NCI-H774 (cell line): Measurements from ENCODE around the gene OPRD1.
"Not testable (repeated sequence)": the region's sequence is repeated elsewhere in the genome, so short reads cannot be mapped to it uniquely, and the experiment has no call there.

Experiments
- DNase-seq: peaks from one replicate; lab custom pipeline; 2025; lab: John Stamatoyannopoulos, UW

The OPRD1 gene

DNA sequence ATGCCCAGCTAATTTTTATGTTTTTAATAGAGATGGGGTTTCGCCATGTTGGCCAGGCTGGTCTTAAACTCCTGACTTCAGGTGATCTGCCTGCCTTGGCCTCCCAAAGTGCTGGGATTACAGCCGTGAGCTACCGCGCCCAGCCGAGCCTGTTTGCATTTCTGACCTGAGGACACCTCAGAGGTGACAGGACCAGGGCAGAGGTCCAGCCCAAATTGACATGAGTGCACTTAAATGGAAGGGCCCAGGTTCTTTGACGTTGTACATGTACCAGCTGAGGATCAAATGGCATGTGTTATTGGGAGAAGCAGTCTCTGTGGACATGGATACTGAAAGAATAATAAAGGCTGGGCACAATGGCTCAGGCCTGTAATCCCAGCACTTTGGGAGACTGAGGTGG lies 35.2 kb downstream of the OPRD1 start:
- DNase-seq: not testable (repeated sequence)

DNA sequence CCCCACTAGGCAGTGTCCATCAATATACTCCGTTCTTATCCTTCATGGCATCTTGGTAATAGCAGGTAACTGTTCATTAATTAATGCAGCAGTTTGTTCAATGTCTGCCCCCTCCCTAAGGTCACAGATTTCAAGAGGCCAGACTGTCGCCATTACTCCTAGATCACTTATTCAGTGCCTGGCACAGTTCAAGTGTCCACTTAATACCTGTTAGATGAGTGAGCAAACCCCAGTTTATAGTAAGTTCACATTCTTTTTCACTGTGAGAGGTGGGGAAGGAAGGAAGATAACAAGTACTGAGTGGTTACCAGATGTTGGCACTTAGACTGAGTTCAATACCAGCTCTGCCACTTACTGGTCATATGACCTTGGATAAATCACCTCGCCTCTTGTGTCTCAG lies 36.4 kb downstream of the OPRD1 start:
- DNase-seq: no peak

- DNase-seq: no peak
Observed at GRCh38 chr1:28853093-28853742, 41.2 kb downstream of the OPRD1 start.

- not testable (repeated sequence) for DNase-seq
Observed at GRCh38 chr1:28854406-28854805, 42.4 kb downstream of the OPRD1 start.

DNA sequence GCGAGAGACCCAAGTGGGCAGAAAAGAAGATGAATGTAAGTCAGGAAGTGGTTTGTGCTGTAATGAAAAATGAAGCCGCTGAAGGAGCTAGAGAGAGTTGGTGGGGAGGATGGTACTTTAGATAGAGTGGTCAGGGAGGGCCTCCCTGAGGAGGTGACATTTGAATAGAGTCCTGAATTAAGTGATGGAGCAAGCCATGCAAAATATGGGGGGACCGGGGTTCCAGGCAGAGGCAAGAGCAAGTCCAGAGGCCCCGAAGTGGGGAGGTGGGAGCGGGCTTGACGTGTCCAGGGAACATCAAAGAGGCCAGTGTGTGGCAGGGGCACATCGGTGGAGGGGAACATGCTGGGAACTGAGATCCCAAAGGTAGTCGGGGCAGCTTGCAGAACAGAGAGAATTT lies 43.1 kb downstream of the OPRD1 start:
- DNase-seq: no peak

DNA sequence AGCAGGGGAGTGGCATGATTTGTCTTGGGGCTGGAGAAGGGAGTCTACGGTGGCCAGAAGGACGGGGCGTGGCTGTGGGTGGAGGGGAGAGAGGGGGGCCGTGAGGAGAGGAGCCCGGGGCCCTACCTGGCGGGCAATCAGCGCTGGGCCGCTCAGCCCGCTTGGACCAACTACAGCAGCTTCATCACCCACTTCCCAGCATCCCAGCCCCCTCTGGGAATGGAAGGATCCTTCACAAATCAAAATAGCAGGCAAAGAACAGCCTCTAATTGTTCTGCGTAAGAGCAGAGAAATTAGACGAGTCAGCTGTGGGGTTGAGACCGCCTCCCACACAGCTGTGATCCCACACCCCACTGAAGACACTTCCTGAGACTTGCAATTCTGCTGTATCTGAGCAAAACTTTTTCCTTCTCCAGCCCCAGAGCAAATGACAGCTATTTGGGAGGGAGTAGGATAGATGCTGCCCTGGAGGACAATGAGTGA lies 43.5 kb downstream of the OPRD1 start:
- DNase-seq: no peak

DNA sequence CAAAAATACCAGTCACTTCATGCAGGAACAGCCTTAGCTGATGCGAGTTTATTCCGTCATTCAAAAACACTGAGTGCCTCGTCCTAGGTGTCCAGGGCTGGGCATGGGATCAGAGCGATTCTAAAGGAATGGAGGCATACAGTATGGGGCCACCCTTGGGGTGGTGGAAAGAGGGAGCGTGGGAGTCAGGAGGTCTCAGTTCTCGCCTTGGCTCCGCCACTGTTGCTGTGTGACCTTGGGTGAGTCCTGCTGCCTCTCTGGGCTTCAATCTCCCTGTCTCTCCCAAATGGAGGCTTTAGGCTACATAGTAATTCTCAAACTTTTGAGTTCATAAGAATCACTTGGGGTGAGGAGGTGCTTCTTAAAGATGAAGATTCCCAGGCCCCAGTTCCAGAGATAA lies 44.0 kb downstream of the OPRD1 start:
- DNase-seq: no peak

DNA sequence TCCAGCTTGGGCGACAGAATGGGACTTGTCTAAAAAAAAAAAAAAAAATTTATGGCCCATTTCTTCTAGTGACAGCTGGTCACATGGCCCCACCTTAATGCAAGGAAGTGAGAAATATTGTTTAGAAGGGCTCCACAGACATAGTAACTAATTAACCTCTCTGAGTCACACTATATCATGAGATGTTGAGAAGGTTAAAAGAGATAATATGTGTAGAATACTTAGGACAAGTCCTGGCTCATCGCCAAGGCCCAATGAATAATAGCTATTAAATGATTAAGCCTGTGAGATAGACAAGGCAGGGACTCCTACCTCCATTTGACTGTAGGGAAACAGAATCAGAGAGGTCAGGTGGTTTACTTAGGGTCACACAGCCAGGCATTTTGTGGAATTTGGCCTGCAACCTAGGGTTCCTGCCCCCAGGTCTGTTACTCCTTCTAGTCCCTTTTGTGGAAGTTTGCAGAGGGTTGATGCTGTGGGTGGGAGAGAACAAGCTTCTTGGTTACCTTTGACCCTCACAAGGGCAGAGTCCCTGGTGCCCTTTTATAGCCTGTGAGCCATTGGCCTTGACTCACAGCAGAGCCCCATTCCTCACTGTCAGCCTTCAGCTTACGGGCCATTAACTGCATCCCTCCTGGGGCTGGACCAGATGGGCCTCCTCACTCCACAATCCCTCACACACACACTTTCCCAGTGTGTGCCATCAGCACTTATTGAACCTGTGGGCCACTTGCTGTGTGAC lies 48.5 kb downstream of the OPRD1 start:
- DNase-seq: no peak

DNA sequence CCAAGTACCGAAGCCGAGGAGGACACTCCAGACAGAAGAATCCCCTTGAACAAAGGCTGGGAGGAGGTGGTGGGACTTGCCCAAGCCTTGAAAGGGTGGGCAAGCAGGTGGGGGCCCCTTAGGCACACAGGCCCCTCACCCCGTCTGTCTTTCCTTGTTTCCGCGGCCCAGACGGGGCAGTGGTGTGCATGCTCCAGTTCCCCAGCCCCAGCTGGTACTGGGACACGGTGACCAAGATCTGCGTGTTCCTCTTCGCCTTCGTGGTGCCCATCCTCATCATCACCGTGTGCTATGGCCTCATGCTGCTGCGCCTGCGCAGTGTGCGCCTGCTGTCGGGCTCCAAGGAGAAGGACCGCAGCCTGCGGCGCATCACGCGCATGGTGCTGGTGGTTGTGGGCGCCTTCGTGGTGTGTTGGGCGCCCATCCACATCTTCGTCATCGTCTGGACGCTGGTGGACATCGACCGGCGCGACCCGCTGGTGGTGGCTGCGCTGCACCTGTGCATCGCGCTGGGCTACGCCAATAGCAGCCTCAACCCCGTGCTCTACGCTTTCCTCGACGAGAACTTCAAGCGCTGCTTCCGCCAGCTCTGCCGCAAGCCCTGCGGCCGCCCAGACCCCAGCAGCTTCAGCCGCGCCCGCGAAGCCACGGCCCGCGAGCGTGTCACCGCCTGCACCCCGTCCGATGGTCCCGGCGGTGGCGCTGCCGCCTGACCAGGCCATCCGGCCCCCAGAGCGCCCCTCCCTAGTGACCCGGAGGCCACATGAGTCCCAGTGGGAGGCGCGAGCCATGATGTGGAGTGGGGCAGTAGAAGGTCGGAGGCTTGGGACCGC lies 50.8 kb downstream of the OPRD1 start:
- DNase-seq: no peak

GRCh38 chr1:28864695-28865094 lies 52.7 kb downstream of the OPRD1 start:
- DNase-seq: no peak

GRCh38 chr1:28865997-28866650 lies 54.2 kb downstream of the OPRD1 start:
- DNase-seq: no peak

DNA sequence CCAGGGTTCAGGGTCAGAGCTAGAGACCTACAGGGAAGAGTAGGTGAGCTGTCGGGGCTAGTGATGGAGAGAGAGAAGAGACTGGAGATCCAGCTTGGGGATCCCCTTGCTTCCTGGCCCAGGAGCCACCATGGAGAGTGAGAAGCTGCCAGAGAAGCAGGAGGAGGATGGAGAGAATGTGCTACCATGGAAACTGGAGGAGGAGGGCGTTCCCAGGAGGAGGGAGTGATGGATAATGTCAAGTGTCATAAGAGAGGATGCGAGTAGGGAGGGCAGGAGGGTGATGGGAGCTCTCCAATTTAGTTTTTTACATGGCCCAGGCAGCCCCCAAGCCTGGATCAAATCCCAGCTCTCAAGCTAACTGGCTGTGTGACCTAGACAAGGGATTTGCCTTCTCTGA lies 55.9 kb downstream of the OPRD1 start:
- no peak for DNase-seq

DNA sequence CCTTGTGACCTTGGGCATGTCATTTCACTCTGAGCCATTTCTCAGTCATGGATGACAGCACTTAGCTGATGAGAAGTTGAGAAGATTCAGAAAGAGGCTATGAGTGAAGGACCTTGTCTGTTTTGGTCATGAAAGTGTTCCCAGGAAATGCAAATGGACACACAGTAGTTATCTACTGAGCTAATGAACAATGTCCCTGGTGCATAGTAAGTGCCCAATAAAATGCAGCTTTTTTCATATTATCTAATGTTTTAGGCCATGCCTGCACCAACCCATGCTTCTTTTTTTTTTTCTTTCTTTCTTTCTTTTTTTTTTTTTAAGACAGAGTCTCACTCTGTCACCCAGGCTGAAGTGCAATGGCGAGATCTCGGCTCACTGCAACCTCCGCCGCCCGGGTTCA lies 58.0 kb downstream of the OPRD1 start:
- DNase-seq: no peak

- DNase-seq: no peak
Observed at GRCh38 chr1:28871631-28872401, 59.8 kb downstream of the OPRD1 start.

- not testable (repeated sequence) for DNase-seq
Observed at GRCh38 chr1:28875134-28875533, 63.2 kb downstream of the OPRD1 start.

DNA sequence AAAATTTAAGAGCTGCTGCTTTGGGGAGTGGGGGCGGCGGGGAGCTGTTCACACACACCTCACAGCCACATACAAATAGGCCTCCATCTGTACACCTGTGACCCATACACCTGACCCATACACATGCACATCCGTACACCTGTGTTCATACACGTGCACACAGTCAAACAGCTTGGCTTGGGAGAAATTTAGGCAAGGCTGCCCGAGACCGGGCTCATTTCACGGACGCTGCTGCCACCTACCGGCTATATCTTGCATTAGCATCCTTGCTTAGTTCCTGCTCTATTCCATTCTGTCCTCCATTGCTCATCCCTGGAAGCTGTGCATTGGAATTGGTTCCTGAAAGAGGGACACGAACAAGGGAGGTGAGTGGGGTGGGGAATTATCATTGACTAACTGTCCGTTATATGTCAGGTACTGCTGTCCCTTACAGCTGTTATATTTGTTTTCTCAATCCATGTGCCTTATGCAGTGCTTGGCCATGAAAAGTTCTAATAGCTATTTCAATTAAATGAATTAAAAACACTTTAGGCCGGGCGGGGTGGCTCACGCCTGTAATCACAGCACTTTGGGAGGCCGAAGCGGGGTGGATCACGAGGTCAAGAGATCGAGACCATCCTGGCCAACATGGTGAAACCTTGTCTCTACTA lies 65.3 kb downstream of the OPRD1 start:
- peak; percentile 69 for DNase-seq

GRCh38 chr1:28878796-28879195 lies 66.8 kb downstream of the OPRD1 start:
- no peak for DNase-seq

- DNase-seq: peak; percentile 74
Observed at GRCh38 chr1:28882009-28882628, 70.1 kb downstream of the OPRD1 start.

DNA sequence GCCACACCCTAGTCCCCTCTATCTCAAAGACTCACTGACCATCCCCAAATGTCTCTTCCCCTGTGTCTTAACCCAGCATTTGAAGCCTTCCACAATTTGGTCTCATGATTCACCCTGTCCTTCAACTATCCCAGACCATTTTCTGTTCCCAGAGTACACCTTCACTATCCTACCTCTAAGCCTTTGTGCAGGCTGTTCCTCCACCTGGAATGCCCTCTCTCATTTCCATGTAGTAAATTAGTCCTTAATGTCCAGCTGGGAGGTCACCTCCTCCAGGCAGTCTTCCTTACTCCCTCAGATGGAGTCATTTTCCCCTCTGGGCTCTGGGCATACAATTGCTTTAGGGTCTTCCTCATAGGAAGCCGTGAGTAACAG lies 71.3 kb downstream of the OPRD1 start:
- no peak for DNase-seq

DNA sequence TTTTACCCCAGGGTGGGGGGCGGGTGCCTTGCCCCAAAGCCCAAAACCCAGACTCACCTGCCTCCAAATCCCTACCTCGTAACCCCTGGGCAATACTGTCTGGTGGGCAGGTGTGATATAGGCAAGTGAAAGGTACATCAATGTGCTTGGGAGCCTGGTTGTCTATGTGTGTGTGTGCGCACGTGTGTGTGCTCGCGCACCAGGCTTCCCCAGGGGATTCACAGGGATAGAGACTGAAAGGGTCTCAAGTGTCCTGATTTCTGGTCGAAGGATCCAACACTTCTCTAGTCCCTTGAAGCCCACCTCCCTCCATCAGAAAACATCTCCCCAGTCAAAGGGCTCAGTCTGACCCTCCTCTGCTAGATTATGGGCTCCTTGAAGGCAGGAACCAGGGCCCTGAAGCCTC lies 73.5 kb downstream of the OPRD1 start:
- no peak for DNase-seq
